Transverse colon (tissue), 4 donors: ENCODE data around the gene GMPR2.

Experiments
- POLR2A ChIP-seq: fragments of 450-650 bp; IDR thresholded peaks from one replicate; pipeline ENCODE4 v1.6.1; 2016; ENCODE audit warnings: antibody characterized with exemption, mild to moderate bottlenecking, moderate library complexity
- POLR2AphosphoS5 ChIP-seq, 3 donors: sonication (generic); formaldehyde crosslinking; IDR thresholded peaks; one replicate each; pipeline ENCODE4 v1.6.1; 2016; ENCODE audit warnings: antibody characterized with exemption in 3 of 3
- TF ChIP-seq, protein P1 (sequence below), 5 experiments: fragments of 200-600 bp in 3 of 5; fragments of 450-650 bp in 2 of 5; sonication (generic) in 3 of 5; IDR thresholded peaks; 1 replicate in 2 of 5; 2 replicates in 3 of 5; pipeline ENCODE4 v1.5.1; 2016 to 2017; ENCODE audit warnings: antibody characterized with exemption in 5 of 5, inconsistent platforms in 3 of 5, mild to moderate bottlenecking in 2 of 5, moderate library complexity in 1 of 5

DNA sequence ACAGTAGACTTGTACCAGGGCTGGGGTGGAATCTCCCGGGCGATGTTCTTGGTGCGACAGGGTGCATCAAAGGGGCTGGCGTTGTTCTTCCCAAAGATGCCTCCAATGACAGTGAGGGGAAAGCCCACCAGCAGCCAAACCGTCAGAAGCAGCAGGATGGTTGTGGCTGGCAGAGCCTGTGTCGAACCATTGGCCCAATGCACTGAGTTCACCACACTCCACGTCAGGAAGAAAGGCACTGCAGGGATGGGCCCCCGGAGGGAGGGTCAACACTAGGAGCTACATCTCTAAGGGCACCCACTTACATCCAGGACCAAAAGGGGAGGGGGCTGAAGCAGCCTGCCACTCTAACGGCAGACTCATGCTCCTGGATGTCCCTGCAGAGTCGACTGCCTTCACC, 42.3 kb upstream of the GMPR2 start:
- TF ChIP-seq, protein P1, sequence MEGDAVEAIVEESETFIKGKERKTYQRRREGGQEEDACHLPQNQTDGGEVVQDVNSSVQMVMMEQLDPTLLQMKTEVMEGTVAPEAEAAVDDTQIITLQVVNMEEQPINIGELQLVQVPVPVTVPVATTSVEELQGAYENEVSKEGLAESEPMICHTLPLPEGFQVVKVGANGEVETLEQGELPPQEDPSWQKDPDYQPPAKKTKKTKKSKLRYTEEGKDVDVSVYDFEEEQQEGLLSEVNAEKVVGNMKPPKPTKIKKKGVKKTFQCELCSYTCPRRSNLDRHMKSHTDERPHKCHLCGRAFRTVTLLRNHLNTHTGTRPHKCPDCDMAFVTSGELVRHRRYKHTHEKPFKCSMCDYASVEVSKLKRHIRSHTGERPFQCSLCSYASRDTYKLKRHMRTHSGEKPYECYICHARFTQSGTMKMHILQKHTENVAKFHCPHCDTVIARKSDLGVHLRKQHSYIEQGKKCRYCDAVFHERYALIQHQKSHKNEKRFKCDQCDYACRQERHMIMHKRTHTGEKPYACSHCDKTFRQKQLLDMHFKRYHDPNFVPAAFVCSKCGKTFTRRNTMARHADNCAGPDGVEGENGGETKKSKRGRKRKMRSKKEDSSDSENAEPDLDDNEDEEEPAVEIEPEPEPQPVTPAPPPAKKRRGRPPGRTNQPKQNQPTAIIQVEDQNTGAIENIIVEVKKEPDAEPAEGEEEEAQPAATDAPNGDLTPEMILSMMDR (IDR thresholded peaks at IDR 0.05): no peak
- TF ChIP-seq POLR2AphosphoS5 (IDR thresholded peaks at IDR 0.05): no peak
- no peak for TF ChIP-seq POLR2A
